Stimulated activated CD4-positive, alpha-beta T cell treated with anti-CD3 and anti-CD28 coated beads, Interleukin-2, amount 100 ng/mL, for 48 hours (primary cell): ENCODE measurements around the gene KCNQ4.

ENCODE experiments used
- DNase-seq, 2 donors: peaks; one replicate each; pipeline ENCODE4 v3.0.0-alpha.2; 2020

Gene KCNQ4

GRCh38 chr1:40844887-40845878 lies 61.6 kb downstream of the KCNQ4 start:
- no peak for DNase-seq

- no peak for DNase-seq
These were observed 62.3 kb downstream of the KCNQ4 start for GRCh38 chr1:40845895-40846294.

GRCh38 chr1:40847023-40847745 lies 63.6 kb downstream of the KCNQ4 start:
- no peak for DNase-seq

- DNase-seq = no peak
These were observed 65.1 kb downstream of the KCNQ4 start for GRCh38 chr1:40848530-40849189.

- DNase-seq = peak; percentile 72 to 80
These were observed 66.4 kb downstream of the KCNQ4 start for GRCh38 chr1:40849801-40850592.

- DNase-seq = no peak
These were observed 68.1 kb downstream of the KCNQ4 start for GRCh38 chr1:40851643-40852042.

GRCh38 chr1:40853113-40853884 lies 69.7 kb downstream of the KCNQ4 start:
- no peak for DNase-seq

GRCh38 chr1:40853885-40854170 lies 70.2 kb downstream of the KCNQ4 start:
- no peak for DNase-seq

- DNase-seq = no peak
These were observed 71.9 kb downstream of the KCNQ4 start for GRCh38 chr1:40855513-40855912.

- DNase-seq = no peak
These were observed 72.5 kb downstream of the KCNQ4 start for GRCh38 chr1:40856116-40856515.

- DNase-seq = no peak
These were observed 73.2 kb downstream of the KCNQ4 start for GRCh38 chr1:40856656-40857302.

- no peak for DNase-seq
These were observed 74.2 kb downstream of the KCNQ4 start for GRCh38 chr1:40857737-40858136.

GRCh38 chr1:40858856-40859416 lies 75.3 kb downstream of the KCNQ4 start:
- DNase-seq = no peak

GRCh38 chr1:40860706-40861223 lies 77.2 kb downstream of the KCNQ4 start:
- DNase-seq = no peak

- DNase-seq = peak; percentile 14 to 15
These were observed 77.8 kb downstream of the KCNQ4 start for GRCh38 chr1:40861224-40862003.

GRCh38 chr1:40862008-40862863 lies 78.6 kb downstream of the KCNQ4 start, which contains the start of gene CITED4:
CITED4 (minus strand) TSS chr1:40862363; CDS start chr1:40862127, 236 bp downstream.
- peak; percentile 94 to 95 for DNase-seq

- DNase-seq = no peak
These were observed 84.6 kb downstream of the KCNQ4 start for GRCh38 chr1:40868051-40868723.

- DNase-seq = no peak
These were observed 86.6 kb downstream of the KCNQ4 start for GRCh38 chr1:40870135-40870728.
